ENCODE results near the gene PER2.

The PER2 gene

GRCh38 chr2:238302087-238302486 is 13.7 kb upstream of the PER2 start:
- TF ChIP-seq, protein P1, sequence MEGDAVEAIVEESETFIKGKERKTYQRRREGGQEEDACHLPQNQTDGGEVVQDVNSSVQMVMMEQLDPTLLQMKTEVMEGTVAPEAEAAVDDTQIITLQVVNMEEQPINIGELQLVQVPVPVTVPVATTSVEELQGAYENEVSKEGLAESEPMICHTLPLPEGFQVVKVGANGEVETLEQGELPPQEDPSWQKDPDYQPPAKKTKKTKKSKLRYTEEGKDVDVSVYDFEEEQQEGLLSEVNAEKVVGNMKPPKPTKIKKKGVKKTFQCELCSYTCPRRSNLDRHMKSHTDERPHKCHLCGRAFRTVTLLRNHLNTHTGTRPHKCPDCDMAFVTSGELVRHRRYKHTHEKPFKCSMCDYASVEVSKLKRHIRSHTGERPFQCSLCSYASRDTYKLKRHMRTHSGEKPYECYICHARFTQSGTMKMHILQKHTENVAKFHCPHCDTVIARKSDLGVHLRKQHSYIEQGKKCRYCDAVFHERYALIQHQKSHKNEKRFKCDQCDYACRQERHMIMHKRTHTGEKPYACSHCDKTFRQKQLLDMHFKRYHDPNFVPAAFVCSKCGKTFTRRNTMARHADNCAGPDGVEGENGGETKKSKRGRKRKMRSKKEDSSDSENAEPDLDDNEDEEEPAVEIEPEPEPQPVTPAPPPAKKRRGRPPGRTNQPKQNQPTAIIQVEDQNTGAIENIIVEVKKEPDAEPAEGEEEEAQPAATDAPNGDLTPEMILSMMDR (IDR thresholded peaks at IDR 0.05; ENCODE audit: low read depth, low read length, poor library complexity, severe bottlenecking) = no peak
- TF ChIP-seq EZH2phosphoT487 (IDR thresholded peaks at IDR 0.05; ENCODE audit: borderline replicate concordance, low read length) = no peak
- H3K9me2 ChIP-seq (replicated peaks; ENCODE audit: control insufficient read depth, low read length) = no peaks in the 10 kb centered on the region
- H4K20me1 ChIP-seq (ENCODE audit: control insufficient read depth, insufficient read depth, low read depth, low read length) = no peaks in the 10 kb centered on the region
- H3K4me1 ChIP-seq (ENCODE audit: control insufficient read depth, low read length) = peaks cover 11% of the 10 kb centered on the region
- H3K4me3 ChIP-seq (ENCODE audit: low read length) = no peak overlapping the region
- no peaks in the 10 kb centered on the region for H3K79me2 ChIP-seq (ENCODE audit: control insufficient read depth, low read length)
- no peak overlapping the region for H3K27ac ChIP-seq (ENCODE audit: low read depth, low read length)
- no peaks in the 10 kb centered on the region for H3K9me3 ChIP-seq (ENCODE audit: control insufficient read depth, insufficient read depth, low read length)
- no peak overlapping the region for H3K4me2 ChIP-seq (ENCODE audit: low read length)
- H3F3A ChIP-seq (ENCODE audit: control insufficient read depth, insufficient read depth) = no peaks in the 10 kb centered on the region
- no peaks in the 10 kb centered on the region for H3K27me3 ChIP-seq (ENCODE audit: control insufficient read depth, low read length)
- H3K36me3 ChIP-seq (ENCODE audit: control insufficient read depth, low read length) = no peaks in the 10 kb centered on the region

DNA sequence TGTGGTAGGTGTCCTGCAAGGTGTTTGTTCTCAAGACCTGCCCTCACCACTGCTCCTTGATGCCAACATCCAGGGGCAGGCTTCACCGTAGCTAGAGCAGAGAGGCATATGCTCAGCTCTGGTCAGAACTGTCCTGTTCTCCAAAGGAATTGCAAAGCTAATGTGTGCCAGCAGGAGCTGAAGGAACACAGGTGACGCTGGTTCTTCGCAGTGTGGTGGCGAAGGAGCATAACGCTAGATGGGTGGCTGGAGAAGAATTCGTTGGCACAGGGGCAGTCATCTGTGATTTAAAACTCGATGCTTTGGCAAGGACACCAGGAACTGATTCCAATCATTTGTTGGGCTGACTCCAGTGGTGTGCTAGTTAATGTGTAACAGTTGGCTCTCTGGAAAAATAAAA is 11.4 kb upstream of the PER2 start:
- Histone ChIP-seq H3K27me3 (ENCODE audit: control insufficient read depth, low read length) (no peaks in the 10 kb centered on the region; the same call in 1 of the 2 replicates), H3K9me2 (replicated peaks; ENCODE audit: control insufficient read depth, low read length) (no peaks in the 10 kb centered on the region), H3K36me3 (ENCODE audit: control insufficient read depth, low read length) (no peaks in the 10 kb centered on the region), H3K4me3 (ENCODE audit: low read length) (no peak overlapping the region), H3F3A (ENCODE audit: control insufficient read depth, insufficient read depth) (no peaks in the 10 kb centered on the region), H3K79me2 (ENCODE audit: control insufficient read depth, low read length) (no peaks in the 10 kb centered on the region), H3K4me1 (ENCODE audit: control insufficient read depth, low read length) (no peaks in the 10 kb centered on the region), H3K4me2 (ENCODE audit: low read length) (no peak overlapping the region), H3K9me3 (ENCODE audit: control insufficient read depth, insufficient read depth, low read length) (no peaks in the 10 kb centered on the region), H4K20me1 (ENCODE audit: control insufficient read depth, insufficient read depth, low read depth, low read length) (no peaks in the 10 kb centered on the region), H3K27ac (ENCODE audit: low read depth, low read length) (no peak overlapping the region)
- TF ChIP-seq, protein P1 (IDR thresholded peaks at IDR 0.05; ENCODE audit: low read depth, low read length, poor library complexity, severe bottlenecking) = no peak
- no peak for TF ChIP-seq EZH2phosphoT487 (IDR thresholded peaks at IDR 0.05; ENCODE audit: borderline replicate concordance, low read length)

DNA sequence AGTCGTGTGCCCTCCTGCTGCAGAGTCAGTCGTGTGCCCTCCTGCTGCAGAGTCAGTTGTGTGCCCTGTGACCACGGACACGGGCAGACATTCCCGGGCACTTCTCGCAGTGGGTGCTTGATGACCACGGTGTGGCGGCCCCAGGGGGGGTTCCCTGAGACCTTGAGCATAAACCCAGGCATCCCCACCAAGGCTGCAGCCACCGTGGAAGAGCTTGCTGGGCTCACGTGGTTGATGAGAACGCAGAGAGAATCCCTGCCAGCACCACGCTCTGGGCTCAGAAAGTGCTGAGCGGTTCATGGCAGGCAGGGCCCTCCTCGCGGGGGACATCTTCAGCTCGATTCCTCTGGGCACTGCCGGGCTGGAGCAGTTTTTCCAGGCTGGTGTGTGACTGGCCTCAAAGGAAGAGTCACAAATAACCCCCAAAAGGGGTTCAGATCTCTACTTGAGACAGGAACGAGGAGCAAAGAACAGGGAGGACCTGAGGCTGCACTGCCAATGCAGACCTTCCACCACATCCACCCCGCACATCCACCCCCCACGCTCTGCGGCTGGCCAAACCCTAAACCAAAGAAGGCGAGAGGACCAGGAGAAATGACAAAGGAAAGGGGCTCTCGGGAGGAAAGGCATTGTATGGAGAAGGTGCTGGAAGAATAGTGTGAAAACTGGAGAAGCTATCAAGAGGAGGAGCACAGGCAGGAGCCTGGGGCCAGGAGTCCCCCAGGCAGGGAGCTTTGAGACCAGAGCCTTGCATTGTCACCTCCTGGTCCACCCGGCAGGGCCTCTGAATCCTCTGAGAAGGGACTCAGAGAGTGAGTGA is 8.4 kb upstream of the PER2 start:
- Histone ChIP-seq H3K4me3 (ENCODE audit: low read length) (no peak overlapping the region), H4K20me1 (ENCODE audit: control insufficient read depth, insufficient read depth, low read depth, low read length) (no peaks in the 10 kb centered on the region), H3K9me2 (replicated peaks; ENCODE audit: control insufficient read depth, low read length) (no peaks in the 10 kb centered on the region), H3K4me2 (ENCODE audit: low read length) (no peak overlapping the region), H3K9me3 (ENCODE audit: control insufficient read depth, insufficient read depth, low read length) (no peaks in the 10 kb centered on the region), H3F3A (ENCODE audit: control insufficient read depth, insufficient read depth) (no peaks in the 10 kb centered on the region), H3K79me2 (ENCODE audit: control insufficient read depth, low read length) (no peaks in the 10 kb centered on the region), H3K4me1 (ENCODE audit: control insufficient read depth, low read length) (no peaks in the 10 kb centered on the region), H3K36me3 (ENCODE audit: control insufficient read depth, low read length) (no peaks in the 10 kb centered on the region), H3K27ac (ENCODE audit: low read depth, low read length) (no peak overlapping the region), H3K27me3 (ENCODE audit: control insufficient read depth, low read length) (no peaks in the 10 kb centered on the region; the same call in 1 of the 2 replicates)
- no peak for TF ChIP-seq EZH2phosphoT487 (IDR thresholded peaks at IDR 0.05; ENCODE audit: borderline replicate concordance, low read length)
